ENCODE results near the gene PATE3.

Gene PATE3

DNA sequence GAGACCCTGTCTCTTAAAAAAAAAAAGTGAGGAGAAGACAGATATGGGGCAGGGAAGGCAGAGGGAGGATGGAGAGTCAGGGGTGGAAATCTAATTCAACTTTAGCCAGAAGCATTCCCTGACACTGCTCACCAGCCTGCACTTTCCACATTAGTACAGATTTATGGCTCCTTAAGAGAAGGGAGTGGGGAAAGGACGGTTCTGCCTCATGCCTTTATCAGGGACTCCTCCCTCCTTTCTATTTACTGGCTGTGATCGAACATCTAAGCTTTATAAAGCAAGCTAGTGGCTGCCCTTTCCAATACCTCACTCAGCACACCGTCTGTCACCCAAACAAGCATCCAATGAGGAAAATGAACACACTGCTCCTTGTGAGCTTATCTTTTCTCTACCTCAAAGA lies 45.1 kb downstream of the PATE3 start, which contains the start of gene PATE4:
PATE4 (plus strand) TSS at position 301 of the 400 bp plus-strand sequence; CDS start at position 345, 44 bp downstream.
- no peak within 1 kb of the TSS for H3K4me3 ChIP-seq
- TF ChIP-seq, protein P1, sequence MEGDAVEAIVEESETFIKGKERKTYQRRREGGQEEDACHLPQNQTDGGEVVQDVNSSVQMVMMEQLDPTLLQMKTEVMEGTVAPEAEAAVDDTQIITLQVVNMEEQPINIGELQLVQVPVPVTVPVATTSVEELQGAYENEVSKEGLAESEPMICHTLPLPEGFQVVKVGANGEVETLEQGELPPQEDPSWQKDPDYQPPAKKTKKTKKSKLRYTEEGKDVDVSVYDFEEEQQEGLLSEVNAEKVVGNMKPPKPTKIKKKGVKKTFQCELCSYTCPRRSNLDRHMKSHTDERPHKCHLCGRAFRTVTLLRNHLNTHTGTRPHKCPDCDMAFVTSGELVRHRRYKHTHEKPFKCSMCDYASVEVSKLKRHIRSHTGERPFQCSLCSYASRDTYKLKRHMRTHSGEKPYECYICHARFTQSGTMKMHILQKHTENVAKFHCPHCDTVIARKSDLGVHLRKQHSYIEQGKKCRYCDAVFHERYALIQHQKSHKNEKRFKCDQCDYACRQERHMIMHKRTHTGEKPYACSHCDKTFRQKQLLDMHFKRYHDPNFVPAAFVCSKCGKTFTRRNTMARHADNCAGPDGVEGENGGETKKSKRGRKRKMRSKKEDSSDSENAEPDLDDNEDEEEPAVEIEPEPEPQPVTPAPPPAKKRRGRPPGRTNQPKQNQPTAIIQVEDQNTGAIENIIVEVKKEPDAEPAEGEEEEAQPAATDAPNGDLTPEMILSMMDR (IDR thresholded peaks at IDR 0.05), result no peak
- no peak for DNase-seq (ENCODE audit: low spot score)
- H3K27ac ChIP-seq, result no peak within 1 kb of the TSS

DNA sequence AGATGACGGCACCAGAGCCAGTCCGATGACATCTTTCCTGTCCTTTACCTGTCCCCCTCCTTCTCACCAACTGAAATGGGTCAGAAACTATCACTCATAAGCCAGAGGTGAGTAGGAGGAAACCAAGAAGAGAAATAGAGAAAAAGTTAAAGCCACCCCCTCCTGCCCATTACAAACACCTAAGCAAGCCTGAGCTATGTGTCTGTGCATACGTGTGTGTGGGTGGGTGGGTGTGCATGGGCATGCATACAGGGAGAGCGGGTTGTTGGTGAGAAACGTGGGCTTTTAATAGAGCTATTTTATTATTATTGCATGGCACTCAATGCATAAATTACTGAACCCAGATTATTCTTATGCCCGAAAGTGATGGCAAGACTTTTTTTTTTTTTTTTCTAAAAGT lies 47.8 kb downstream of the PATE3 start:
- DNase-seq (ENCODE audit: low spot score), result no peak
- Histone ChIP-seq H3K27ac (no peak overlapping the region), H3K4me3 (no peak overlapping the region)
- TF ChIP-seq, protein P1 (IDR thresholded peaks at IDR 0.05), result no peak
